ENCODE data around the gene RGS18. TPM values are rescaled to one million over a fixed set of nuclear protein-coding genes. Genes with fewer than 3 reads are reported as not detected.

RGS18 gene
- total and polyA plus RNA-seq, 2 of the 13 experiments (the other 11 are each of a cell fraction or from before 2014, with no cell fraction given) = not detected

- BruUV-seq (replicated peaks) = no TSS peak
- intact Hi-C loops (cut with micrococcal nuclease; ENCODE audit: unreplicated experiment) = no loop called here
- 22% methylated on average over 2 of the region's 2 CpGs for WGBS (ENCODE audit: low lambda C conversion rate)
Measured at GRCh38 chr1:192151176-192151575, 7.1 kb upstream of the RGS18 start.

GRCh38 chr1:192153276-192153675, 5.0 kb upstream of the RGS18 start:
- DNase-seq (ENCODE audit: low spot score) = no peak
- intact Hi-C loops (cut with micrococcal nuclease; ENCODE audit: unreplicated experiment) = no loop called here
- FAIRE-seq = no peak

More at GRCh38 chr1:192151176-192151575, 7.1 kb upstream of the RGS18 start:
- CTCF ChIA-PET (ENCODE audit: low intra/inter-chr PET ratio, low total read pairs) = no interaction called here
- ATAC-seq = no peak
- no peak overlapping the region for H3K4me3 ChIP-seq (replicated peaks in 1 of 3; ENCODE audit: insufficient read depth in 1 of 3, low read depth in 2 of 3, low read length in 3 of 3)
- H3K9me3 ChIP-seq (ENCODE audit: low read length) = no peaks in the 10 kb centered on the region
- DNase-seq (ENCODE audit: low spot score) = no peak
- POLR2A ChIA-PET = no interaction called here
- no peak overlapping the region for H2AFZ ChIP-seq (ENCODE audit: low read length)
- no peak overlapping the region for H3K27ac ChIP-seq (ENCODE audit: extremely low read length, insufficient read depth, low read length)
- no peaks in the 10 kb centered on the region for H3K27me3 ChIP-seq (ENCODE audit: control insufficient read depth in 1 of 2, insufficient read depth in 2 of 2, low read length in 2 of 2)
- no peak overlapping the region for H3K9ac ChIP-seq (ENCODE audit: insufficient read depth, low read depth, low read length)
- no peak overlapping the region for H3K4me2 ChIP-seq (ENCODE audit: low read depth, low read length)
- in situ Hi-C loops (cut with HindIII; ENCODE audit: extremely low pct_ligation_motif_present, low pct_unique_long_range_greater_than_20kb) = no loop called here
- no peaks in the 10 kb centered on the region for H3K36me3 ChIP-seq (replicated peaks in 1 of 2; ENCODE audit: control insufficient read depth in 1 of 2, insufficient read depth in 2 of 2, low read length in 2 of 2)
- no peaks in the 10 kb centered on the region for H3K79me2 ChIP-seq (ENCODE audit: insufficient read depth, low read length)
- no peaks in the 10 kb centered on the region for H3K4me1 ChIP-seq (ENCODE audit: insufficient read depth, low read length)
- no peaks in the 10 kb centered on the region for H4K20me1 ChIP-seq (ENCODE audit: insufficient read depth, low read length)
- FAIRE-seq = no peak
- no peak for TF ChIP-seq MXD3 (CRISPR knock-in tag; IDR thresholded peaks at IDR 0.05)

More at GRCh38 chr1:192153276-192153675, 5.0 kb upstream of the RGS18 start:
- ChIA-PET POLR2A (no interaction called here), CTCF (ENCODE audit: low intra/inter-chr PET ratio, low total read pairs) (no interaction called here)
- Histone ChIP-seq H3K79me2 (ENCODE audit: insufficient read depth, low read length) (no peaks in the 10 kb centered on the region), H3K27me3 (ENCODE audit: control insufficient read depth in 1 of 2, insufficient read depth in 2 of 2, low read length in 2 of 2) (no peaks in the 10 kb centered on the region), H2AFZ (ENCODE audit: low read length) (no peak overlapping the region), H4K20me1 (ENCODE audit: insufficient read depth, low read length) (no peaks in the 10 kb centered on the region), H3K4me3 (replicated peaks in 1 of 3; ENCODE audit: insufficient read depth in 1 of 3, low read depth in 2 of 3, low read length in 3 of 3) (no peak overlapping the region), H3K9me3 (ENCODE audit: low read length) (no peaks in the 10 kb centered on the region), H3K4me2 (ENCODE audit: low read depth, low read length) (no peak overlapping the region), H3K36me3 (replicated peaks in 1 of 2; ENCODE audit: control insufficient read depth in 1 of 2, insufficient read depth in 2 of 2, low read length in 2 of 2) (no peaks in the 10 kb centered on the region), H3K27ac (ENCODE audit: extremely low read length, insufficient read depth, low read length) (no peak overlapping the region), H3K9ac (ENCODE audit: insufficient read depth, low read depth, low read length) (no peak overlapping the region), H3K4me1 (ENCODE audit: insufficient read depth, low read length) (no peaks in the 10 kb centered on the region)
- no TSS peak for BruUV-seq (replicated peaks)
- in situ Hi-C loops (cut with HindIII; ENCODE audit: extremely low pct_ligation_motif_present, low pct_unique_long_range_greater_than_20kb) = no loop called here
- no peak for ATAC-seq
- TF ChIP-seq CREB1 (IDR thresholded peaks at IDR 0.05) (no peak), CREB1 (CRISPR knock-in tag; IDR thresholded peaks at IDR 0.05) (no peak), ZNF317 (CRISPR knock-in tag; IDR thresholded peaks at IDR 0.05) (no peak), JARID2 (CRISPR knock-in tag; IDR thresholded peaks at IDR 0.05; ENCODE audit: insufficient replicate concordance) (no peak), RXRB (CRISPR knock-in tag; IDR thresholded peaks at IDR 0.05; ENCODE audit: borderline replicate concordance) (no peak)
